Fibroblast of lung (primary cell): ENCODE data around the gene PHACTR2. TPM values are rescaled to one million over a fixed set of nuclear protein-coding genes. Genes with fewer than 3 reads are reported as not detected.

Experiments used
- DNase-seq, 2 donors: peaks; one replicate each; pipeline versions ENCODE4 v3.0.0 to v3.0.0-alpha.2; 2010; ENCODE audit warnings: low read depth in 2 of 2
- H2AFZ ChIP-seq: 2 replicates; pipeline ENCODE4 v1.5.1; 2012; ENCODE audit warnings: low read length, control low read depth, inconsistent platforms
- H3K27ac ChIP-seq: 2 replicates; pipeline ENCODE4 v1.5.1; 2011; ENCODE audit warnings: low read length, control low read depth; ENCODE audit not compliant: insufficient read depth
- H3K27me3 ChIP-seq: 2 replicates; pipeline ENCODE4 v1.5.1; 2011; ENCODE audit warnings: mild to moderate bottlenecking, low read length; ENCODE audit not compliant: control insufficient read depth, insufficient read depth
- H3K36me3 ChIP-seq: 2 replicates; pipeline ENCODE4 v1.5.1; 2011; ENCODE audit warnings: low read length; ENCODE audit not compliant: control insufficient read depth, insufficient read depth
- H3K4me1 ChIP-seq: 2 replicates; pipeline ENCODE4 v1.5.1; 2011; ENCODE audit warnings: low read length; ENCODE audit not compliant: control insufficient read depth, insufficient read depth; ENCODE audit errors: extremely low read depth
- H3K4me2 ChIP-seq: 2 replicates; pipeline ENCODE4 v1.5.1; 2011; ENCODE audit warnings: low read length, control low read depth; ENCODE audit not compliant: insufficient read depth; ENCODE audit errors: extremely low read depth
- H3K4me3 ChIP-seq, 4 experiments: fragments of 200-600 bp in 1 of 4; sonication (generic) in 1 of 4; replicated peaks in 1 of 4; 2 replicates each; pipeline ENCODE4 v1.5.1; 2011 to 2016; ENCODE audit warnings: low read length in 4 of 4, low read depth in 3 of 4, mild to moderate bottlenecking in 3 of 4, control low read depth in 2 of 4, inconsistent platforms in 1 of 4, mixed read lengths in 1 of 4; ENCODE audit not compliant: insufficient read depth in 1 of 4; ENCODE audit errors: control extremely low read depth in 1 of 4
- H3K79me2 ChIP-seq: 2 replicates; pipeline ENCODE4 v1.5.1; 2012; ENCODE audit warnings: mild to moderate bottlenecking, low read length, inconsistent platforms; ENCODE audit not compliant: control insufficient read depth, insufficient read depth
- H3K9ac ChIP-seq: 2 replicates; pipeline ENCODE4 v1.5.1; 2011; ENCODE audit warnings: mild to moderate bottlenecking, low read length, control low read depth; ENCODE audit not compliant: insufficient read depth
- H3K9me3 ChIP-seq: 2 replicates; pipeline ENCODE4 v1.5.1; 2012; ENCODE audit warnings: low read depth, low read length; ENCODE audit not compliant: control insufficient read depth, insufficient read depth
- H4K20me1 ChIP-seq: 2 replicates; pipeline ENCODE4 v1.5.1; 2011; ENCODE audit warnings: low read length; ENCODE audit not compliant: control insufficient read depth, insufficient read depth; ENCODE audit errors: extremely low read depth
- CTCF ChIP-seq, 2 donors: IDR thresholded peaks in 1 of 2; conservative IDR thresholded peaks in 1 of 2; 1 replicate in 1 of 2; 2 replicates in 1 of 2; pipeline ENCODE4 v1.5.1; 2011 to 2012; ENCODE audit warnings: low read length in 2 of 2, control low read depth in 1 of 2, inconsistent platforms in 1 of 2, low read depth in 1 of 2, mild to moderate bottlenecking in 1 of 2
- EZH2 ChIP-seq: IDR thresholded peaks from 2 replicates; pipeline ENCODE4 v1.5.1; 2012; ENCODE audit warnings: low read length, control low read depth, mild to moderate bottlenecking; ENCODE audit errors: missing control alignments
- polyA plus RNA-seq, 2 donors: library from polyadenylated mRNA; depleted of rRNA in 1 of 2; stranded (reverse) in 1 of 2; unstranded in 1 of 2; fragments of >200 nt; gene quantifications; 2 replicates each; pipeline ENCODE4 v1.2.1, GENCODE V29; 2011 to 2012; ENCODE audit warnings: missing spikeins in 1 of 2
- total RNA-seq: library from RNA; depleted of rRNA; stranded (reverse); fragments of >200 nt; gene quantifications from 2 replicates; pipeline ENCODE4 v1.2.1, GENCODE V29; 2014

PHACTR2 gene
- total and polyA plus RNA-seq, 2 donors (not counting 1 experiment from before 2014, with no cell fraction given) = 40.1 to 55.0 TPM

- DNase-seq = no peak
- no peaks in the 10 kb centered on the region for H3K79me2 ChIP-seq
- H3K4me1 ChIP-seq = no peaks in the 10 kb centered on the region
- no peak overlapping the region for H3K9ac ChIP-seq
- no peak overlapping the region for H3K27ac ChIP-seq
- H3K27me3 ChIP-seq = no peaks in the 10 kb centered on the region
- no peaks in the 10 kb centered on the region for H3K9me3 ChIP-seq
- H2AFZ ChIP-seq = no peak overlapping the region
- no peaks in the 10 kb centered on the region for H3K36me3 ChIP-seq
- H3K4me2 ChIP-seq = no peak overlapping the region
- no peaks in the 10 kb centered on the region for H4K20me1 ChIP-seq
- TF ChIP-seq EZH2 = no peak
- no peak for TF ChIP-seq CTCF (conservative IDR thresholded peaks at IDR 0.05 in 1 of 2, IDR thresholded peaks at IDR 0.05 in 1 of 2; ENCODE audit: low read depth in 1 of 2, low read length in 2 of 2)
- H3K4me3 ChIP-seq = no peak overlapping the region
Observed at GRCh38 chr6:143772116-143773086, 94.6 kb downstream of the PHACTR2 start.

- Histone ChIP-seq H3K4me3 (no peak overlapping the region), H3K4me2 (no peak overlapping the region), H3K27me3 (no peaks in the 10 kb centered on the region), H4K20me1 (no peaks in the 10 kb centered on the region), H3K9me3 (no peaks in the 10 kb centered on the region), H2AFZ (no peak overlapping the region), H3K9ac (no peak overlapping the region), H3K27ac (no peak overlapping the region), H3K36me3 (no peaks in the 10 kb centered on the region), H3K4me1 (no peaks in the 10 kb centered on the region), H3K79me2 (no peaks in the 10 kb centered on the region)
- DNase-seq = peak in 1 of 2 donors; percentile 25
- TF ChIP-seq EZH2 = no peak
- TF ChIP-seq CTCF (conservative IDR thresholded peaks at IDR 0.05 in 1 of 2, IDR thresholded peaks at IDR 0.05 in 1 of 2; ENCODE audit: low read depth in 1 of 2, low read length in 2 of 2) = no peak
Observed at GRCh38 chr6:143773506-143774150, 95.9 kb downstream of the PHACTR2 start.

- TF ChIP-seq CTCF (conservative IDR thresholded peaks at IDR 0.05 in 1 of 2, IDR thresholded peaks at IDR 0.05 in 1 of 2; ENCODE audit: low read depth in 1 of 2, low read length in 2 of 2) (no peak), EZH2 (no peak)
- H3K4me3 ChIP-seq = no peak overlapping the region
- H3K79me2 ChIP-seq = no peaks in the 10 kb centered on the region
- H4K20me1 ChIP-seq = no peaks in the 10 kb centered on the region
- no peak overlapping the region for H3K9ac ChIP-seq
- H3K27me3 ChIP-seq = no peaks in the 10 kb centered on the region
- no peaks in the 10 kb centered on the region for H3K36me3 ChIP-seq
- H3K4me1 ChIP-seq = no peaks in the 10 kb centered on the region
- H2AFZ ChIP-seq = no peak overlapping the region
- H3K4me2 ChIP-seq = no peak overlapping the region
- H3K27ac ChIP-seq = no peak overlapping the region
- DNase-seq = peak in 1 of 2 donors; percentile 34
- H3K9me3 ChIP-seq = no peaks in the 10 kb centered on the region
Observed at GRCh38 chr6:143774347-143774746, 96.6 kb downstream of the PHACTR2 start.
